GM12872 (cell line): ENCODE measurements around the gene ANKRD1.

Source experiments
- CTCF ChIP-seq: IDR thresholded peaks from 3 replicates; pipeline ENCODE4 v1.5.1; 2011; ENCODE audit warnings: low read depth, mild to moderate bottlenecking, low read length, moderate library complexity; ENCODE audit not compliant: insufficient read depth

ANKRD1 gene

DNA sequence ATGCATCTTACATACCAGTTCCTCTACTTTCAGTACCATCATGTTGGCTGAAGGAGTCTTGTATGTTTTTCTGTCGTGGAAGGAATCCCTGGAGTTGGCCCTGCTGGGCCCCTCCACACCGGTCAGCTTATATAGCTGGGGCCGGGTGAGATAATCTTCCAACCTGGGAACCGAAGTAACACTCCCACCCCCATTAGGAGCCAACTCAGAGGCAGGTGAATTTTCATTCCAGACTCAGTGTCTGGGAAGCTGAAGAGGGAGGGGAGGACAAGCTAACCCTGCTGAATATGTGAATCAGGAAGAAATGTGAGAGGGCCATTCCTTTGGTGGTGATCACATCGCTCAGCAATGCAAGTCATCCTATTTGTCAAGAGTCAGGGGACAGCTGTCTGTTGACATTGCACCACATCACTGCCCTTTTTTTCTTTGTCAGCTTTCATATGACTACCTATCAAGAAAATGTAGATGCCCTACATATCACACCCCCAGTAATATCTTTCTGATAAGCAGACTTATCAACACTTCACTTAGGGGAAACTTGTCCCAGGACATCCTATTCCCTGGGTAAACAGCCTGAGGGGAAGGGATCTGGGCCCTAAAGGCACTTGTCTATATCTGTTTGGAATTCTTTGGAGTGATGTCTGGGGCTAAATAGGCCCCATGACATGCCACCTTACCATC is at the start of gene ANKRD1:
TSS of gene ANKRD1 (minus strand) at position 102 of the 681 bp plus-strand sequence. CDS start at position 42, 60 bp downstream.
- no peak for TF ChIP-seq CTCF

DNA sequence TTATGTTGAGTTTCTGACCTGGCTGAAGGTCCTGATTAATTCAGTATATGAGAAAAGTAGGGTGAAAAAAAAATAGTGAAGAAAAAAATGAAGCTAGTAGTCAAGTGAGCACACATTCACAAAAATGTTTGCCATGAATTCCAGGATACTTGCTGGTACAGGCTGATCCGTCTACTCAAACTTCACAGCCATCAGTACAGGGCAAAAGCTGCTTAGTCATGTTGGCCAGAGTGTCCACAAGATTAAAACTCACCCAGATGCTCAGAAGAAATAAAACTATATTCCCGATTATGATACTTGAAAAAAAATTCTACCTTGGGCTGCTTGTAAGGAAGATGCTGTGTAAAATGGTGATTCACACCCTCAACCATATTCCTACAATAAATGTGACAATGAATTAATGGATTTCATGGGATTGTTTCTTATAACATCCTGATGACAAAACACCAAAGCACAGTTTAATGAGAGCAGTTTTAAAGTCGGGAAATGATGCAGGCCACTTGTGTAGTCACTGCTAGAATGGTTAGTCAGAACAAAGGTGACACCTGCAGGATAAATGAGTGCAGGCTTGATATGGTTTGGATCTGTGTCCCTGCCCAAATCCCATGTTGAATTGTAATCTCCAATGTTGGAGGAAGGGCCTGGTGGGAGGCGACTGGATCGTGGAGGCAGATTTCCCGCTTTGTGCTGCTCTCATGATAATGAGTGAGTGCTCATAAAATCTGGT is 49.2 kb upstream of the ANKRD1 start:
- TF ChIP-seq CTCF: no peak

DNA sequence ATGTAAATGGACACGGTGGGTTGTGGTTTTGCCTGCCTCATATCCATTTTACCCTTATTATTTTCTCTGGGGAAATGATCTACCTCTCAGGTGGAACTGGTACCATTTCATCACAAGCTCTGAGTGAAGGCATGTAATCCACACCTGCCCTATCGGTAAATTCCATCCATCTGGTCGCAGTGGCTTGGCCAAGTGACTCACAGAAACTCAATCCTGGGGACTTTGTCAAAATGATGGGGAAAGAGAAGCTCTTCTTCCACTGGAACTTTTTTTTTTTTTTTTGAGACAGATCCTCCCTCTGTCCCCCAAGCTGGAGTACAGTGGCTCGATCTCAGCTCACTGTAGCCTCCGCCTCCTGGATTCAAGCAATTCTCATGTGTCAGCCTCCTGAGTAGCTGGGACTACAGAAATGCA is 48.2 kb upstream of the ANKRD1 start:
- no peak for TF ChIP-seq CTCF

DNA sequence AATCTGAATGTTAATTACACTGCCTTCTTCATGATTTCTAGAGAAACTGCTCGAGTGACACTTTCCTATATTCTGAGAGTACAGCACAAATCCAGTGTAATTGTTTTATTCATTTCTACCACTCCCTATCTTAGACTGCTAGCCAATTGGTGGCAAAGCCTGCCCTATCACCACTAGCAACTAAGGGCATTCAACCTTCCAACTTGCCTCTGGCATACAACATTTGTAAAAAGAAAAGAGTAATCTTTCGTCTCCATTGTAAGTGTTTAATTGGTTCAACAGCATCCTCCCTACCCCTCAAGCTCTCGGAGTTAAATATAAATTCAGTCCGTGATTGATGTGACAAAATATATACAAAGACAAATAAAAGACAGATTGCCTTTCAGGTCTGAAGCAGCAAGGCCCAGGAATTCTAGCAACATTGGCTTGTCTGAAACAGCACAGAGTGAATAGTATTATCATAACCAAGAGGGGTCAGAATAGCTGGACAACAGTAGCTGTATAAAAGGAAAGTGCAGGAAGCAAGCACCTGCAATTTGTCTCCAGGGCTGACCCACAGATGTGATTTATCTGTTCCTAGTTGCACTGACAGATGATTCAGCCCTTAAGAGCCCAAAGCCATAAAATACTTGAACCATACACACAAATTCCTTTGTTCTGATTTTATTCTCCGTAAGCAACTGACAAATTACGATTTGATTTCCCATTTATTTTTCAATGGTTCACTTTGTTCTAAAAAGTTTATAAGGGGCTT is 47.6 kb upstream of the ANKRD1 start:
- TF ChIP-seq CTCF: no peak

- TF ChIP-seq CTCF: no peak
Observed at GRCh38 chr10:90967865-90968264, 47.0 kb upstream of the ANKRD1 start.

- no peak for TF ChIP-seq CTCF
Observed at GRCh38 chr10:90966146-90966545, 45.3 kb upstream of the ANKRD1 start.

GRCh38 chr10:90965720-90966119 is 44.8 kb upstream of the ANKRD1 start:
- TF ChIP-seq CTCF: no peak
